Nephron progenitor cell (in vitro differentiated cells): ENCODE data around the gene ZNF525.
"Not testable (repeated sequence)": the region's sequence is repeated elsewhere in the genome, so short reads cannot be mapped to it uniquely, and the experiment has no call there.

Experiments used
- DNase-seq: peaks from one replicate; pipeline ENCODE4 v3.0.0; 2021
- H3K27ac Mint-ChIP-seq: 2 replicates; pipeline ENCODE4 v1.8.0; 2021; ENCODE audit warnings: mild to moderate bottlenecking, moderate library complexity, mixed read lengths
- H3K27me3 Mint-ChIP-seq: 2 replicates; pipeline ENCODE4 v1.8.0; 2021; ENCODE audit warnings: mild to moderate bottlenecking, low read depth, mixed read lengths; ENCODE audit not compliant: poor library complexity
- H3K36me3 Mint-ChIP-seq: 2 replicates; pipeline ENCODE4 v1.8.0; 2021; ENCODE audit warnings: low read depth, mixed read lengths
- H3K4me1 Mint-ChIP-seq: 2 replicates; pipeline ENCODE4 v1.8.0; 2021; ENCODE audit warnings: mixed read lengths
- H3K4me3 Mint-ChIP-seq: 2 replicates; pipeline ENCODE4 v1.8.0; 2021; ENCODE audit warnings: mild to moderate bottlenecking, moderate library complexity, mixed read lengths
- H3K9me3 Mint-ChIP-seq: 2 replicates; pipeline ENCODE4 v1.8.0; 2021; ENCODE audit warnings: mild to moderate bottlenecking, moderate library complexity, mixed read lengths
- CTCF ChIP-seq: fragments of 200-600 bp; sonication (generic); IDR thresholded peaks from 2 replicates; pipeline ENCODE4 v1.5.0; 2021; ENCODE audit warnings: antibody characterized with exemption

The ZNF525 gene

GRCh38 chr19:53394522-53394973 lies 29.0 kb downstream of the ZNF525 start:
- TF ChIP-seq CTCF: no peak
- Mint-ChIP-seq H3K4me3 (peak overlapping the region; percentile 88), H3K27ac (peak overlapping the region; percentile 98), H3K4me1 (peaks cover 39% of the 10 kb centered on the region), H3K36me3 (peaks cover 32% of the 10 kb centered on the region), H3K9me3 (peaks cover 40% of the 10 kb centered on the region), H3K27me3 (no peaks in the 10 kb centered on the region)
- DNase-seq: peak; percentile 60

- peaks cover 34% of the 10 kb centered on the region for H3K36me3 Mint-ChIP-seq
- peak within 1 kb of the TSS; percentile 88 for H3K4me3 Mint-ChIP-seq
- H3K27ac Mint-ChIP-seq: peak within 1 kb of the TSS; percentile 98
- DNase-seq: peak; percentile 97
- H3K4me1 Mint-ChIP-seq: peaks cover 42% of the 10 kb centered on the region
- TF ChIP-seq CTCF: peak; percentile 45
- peaks cover 38% of the 10 kb centered on the region for H3K9me3 Mint-ChIP-seq
- H3K27me3 Mint-ChIP-seq: no peaks in the 10 kb centered on the region
Observed at GRCh38 chr19:53394974-53395839, 29.7 kb downstream of the ZNF525 start, which contains the start of gene ZNF765. ZNF765 (plus strand) TSS chr19:53395149; CDS start chr19:53398016, 2,867 bp downstream.

- H3K27ac Mint-ChIP-seq: peak overlapping the region; percentile 86
- peaks cover 35% of the 10 kb centered on the region for H3K36me3 Mint-ChIP-seq
Observed at GRCh38 chr19:53395840-53396524, 30.5 kb downstream of the ZNF525 start.

GRCh38 chr19:53396525-53396868 lies 31.0 kb downstream of the ZNF525 start:
- no peak for TF ChIP-seq CTCF
- Mint-ChIP-seq H3K27me3 (no peaks in the 10 kb centered on the region), H3K9me3 (peaks cover 37% of the 10 kb centered on the region), H3K36me3 (peaks cover 38% of the 10 kb centered on the region), H3K27ac (no peak overlapping the region), H3K4me3 (peak overlapping the region; percentile 88), H3K4me1 (peaks cover 45% of the 10 kb centered on the region)
- DNase-seq: no peak

More at GRCh38 chr19:53395840-53396524, 30.5 kb downstream of the ZNF525 start:
- Mint-ChIP-seq H3K4me1 (peaks cover 45% of the 10 kb centered on the region), H3K9me3 (peaks cover 38% of the 10 kb centered on the region), H3K4me3 (peak overlapping the region; percentile 88)
- H3K27me3 Mint-ChIP-seq, DNase-seq: not testable (repeated sequence)

GRCh38 chr19:53397918-53398317 lies 32.4 kb downstream of the ZNF525 start:
- Mint-ChIP-seq H3K36me3 (peaks cover 52% of the 10 kb centered on the region), H3K9me3 (peaks cover 39% of the 10 kb centered on the region), H3K4me1 (peaks cover 38% of the 10 kb centered on the region)
- not testable (repeated sequence) for H3K27me3 Mint-ChIP-seq, DNase-seq, H3K27ac Mint-ChIP-seq, H3K4me3 Mint-ChIP-seq

GRCh38 chr19:53409505-53410204 lies 44.1 kb downstream of the ZNF525 start:
- DNase-seq: no peak
- no peak overlapping the region for H3K4me3 Mint-ChIP-seq
- no peaks in the 10 kb centered on the region for H3K27me3 Mint-ChIP-seq
- peaks cover 91% of the 10 kb centered on the region for H3K36me3 Mint-ChIP-seq
- H3K27ac Mint-ChIP-seq: no peak overlapping the region
- no peak for TF ChIP-seq CTCF
- H3K4me1 Mint-ChIP-seq: no peaks in the 10 kb centered on the region
- H3K9me3 Mint-ChIP-seq: peaks cover 96% of the 10 kb centered on the region

- Mint-ChIP-seq H3K9me3 (peaks cover 40% of the 10 kb centered on the region), H3K27ac (peak overlapping the region; percentile 99), H3K4me1 (peaks cover 47% of the 10 kb centered on the region), H3K36me3 (peaks cover 26% of the 10 kb centered on the region)
- not testable (repeated sequence) for DNase-seq, H3K4me3 Mint-ChIP-seq, H3K27me3 Mint-ChIP-seq
Observed at GRCh38 chr19:53420520-53421315, 55.2 kb downstream of the ZNF525 start.
